HG03460 (cell line): ENCODE results near the gene FAM174C.

Source experiments
- ATAC-seq: cut with Tn5 transposase; IDR thresholded peaks from one replicate; pipeline ENCODE4 v1.9.1; 2021; ENCODE audit not compliant: unreplicated experiment

Gene FAM174C

GRCh38 chr19:1260749-1261537 lies 14.4 kb upstream of the FAM174C start:
- peak; percentile 45 for ATAC-seq

GRCh38 chr19:1261538-1261797 lies 13.9 kb upstream of the FAM174C start:
- ATAC-seq = no peak

GRCh38 chr19:1261798-1262622 lies 13.3 kb upstream of the FAM174C start:
- ATAC-seq = no peak

GRCh38 chr19:1262623-1263123 lies 12.7 kb upstream of the FAM174C start:
- no peak for ATAC-seq

- no peak for ATAC-seq
Observed at GRCh38 chr19:1263188-1263587, 12.1 kb upstream of the FAM174C start.

- ATAC-seq = no peak
Observed at GRCh38 chr19:1264801-1265614, 10.3 kb upstream of the FAM174C start.

- no peak for ATAC-seq
Observed at GRCh38 chr19:1265615-1266128, 9.7 kb upstream of the FAM174C start.

GRCh38 chr19:1266129-1266915 lies 9.0 kb upstream of the FAM174C start:
- ATAC-seq = peak; percentile 22

GRCh38 chr19:1266916-1267476 lies 8.3 kb upstream of the FAM174C start:
- peak; percentile 7 for ATAC-seq

- ATAC-seq = no peak
Observed at GRCh38 chr19:1267477-1268225, 7.7 kb upstream of the FAM174C start.

GRCh38 chr19:1268226-1269064 lies 6.9 kb upstream of the FAM174C start:
- no peak for ATAC-seq

GRCh38 chr19:1269065-1269477 lies 6.3 kb upstream of the FAM174C start, which contains the start of gene CIRBP:
Gene CIRBP, plus strand, starts transcription at chr19:1269332. Its CDS starts 1,602 bp downstream, at chr19:1270934.
- peak; percentile 42 for ATAC-seq

GRCh38 chr19:1269478-1270212 lies 5.7 kb upstream of the FAM174C start:
- ATAC-seq = peak; percentile 27

GRCh38 chr19:1270213-1270853 lies 5.0 kb upstream of the FAM174C start:
- no peak for ATAC-seq

- no peak for ATAC-seq
Observed at GRCh38 chr19:1270854-1271527, 4.3 kb upstream of the FAM174C start.
